ENCODE results near the gene IREB2.
"Not testable (repeated sequence)": the region's sequence is repeated elsewhere in the genome, so short reads cannot be mapped to it uniquely, and the experiment has no call there.

Gene IREB2

DNA sequence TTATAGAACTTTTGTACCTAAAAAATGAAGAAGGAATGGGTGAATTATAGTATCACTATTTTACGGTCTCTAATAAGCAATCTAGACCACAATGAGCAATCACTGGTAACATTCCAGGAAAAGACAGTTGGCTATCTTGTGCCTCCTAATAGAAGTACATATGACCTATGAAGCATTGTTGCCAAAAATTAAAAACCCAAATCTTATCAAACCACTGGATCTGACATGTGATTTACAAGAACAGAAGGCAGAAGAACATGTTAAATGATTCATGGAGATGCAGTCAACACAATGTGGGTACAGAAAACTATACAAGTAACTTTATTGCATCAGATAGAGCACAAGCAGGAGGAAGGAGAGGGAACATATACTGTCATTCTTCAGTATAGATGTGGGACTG, 54.9 kb downstream of the IREB2 start:
- no peak for DNase-seq

DNA sequence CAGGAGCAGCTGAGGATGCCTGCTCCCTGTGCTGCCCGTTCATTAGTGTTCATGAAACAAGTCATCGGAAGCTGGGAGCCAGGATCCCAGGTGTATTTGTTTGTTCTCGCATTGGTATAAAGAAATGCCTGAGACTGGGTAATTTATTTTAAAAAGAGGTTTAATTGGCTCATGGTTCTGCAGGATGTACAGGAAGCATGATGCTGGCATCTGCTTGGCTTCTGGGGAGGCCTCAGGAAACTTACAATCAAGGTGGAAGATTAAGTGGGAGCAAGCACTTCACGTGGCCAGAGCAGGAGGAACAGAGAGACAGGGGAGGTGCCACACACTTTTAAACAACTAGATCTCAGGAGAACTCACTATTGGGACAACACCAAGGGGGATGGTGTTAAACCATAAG, 63.8 kb downstream of the IREB2 start:
- no peak for DNase-seq

DNA sequence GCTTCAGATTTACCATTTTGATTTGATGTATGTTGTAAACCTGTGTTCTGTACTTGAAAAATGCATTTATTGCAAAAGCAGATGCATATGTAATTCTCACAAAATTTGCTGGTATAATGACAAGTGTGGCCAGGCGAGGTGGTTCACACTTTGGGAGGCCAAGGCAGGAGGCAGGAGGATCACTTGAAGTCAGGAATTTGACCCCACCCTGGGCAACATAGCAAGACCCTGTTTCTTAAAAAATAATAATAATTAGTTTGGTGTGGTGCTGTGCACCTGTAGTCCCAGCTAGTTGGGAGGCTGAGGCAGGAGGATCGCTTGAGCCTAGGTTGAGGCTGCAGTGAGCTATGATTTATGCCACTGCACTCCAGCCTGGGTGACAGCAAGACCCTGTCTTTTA, 64.6 kb downstream of the IREB2 start:
- no peak for DNase-seq

DNA sequence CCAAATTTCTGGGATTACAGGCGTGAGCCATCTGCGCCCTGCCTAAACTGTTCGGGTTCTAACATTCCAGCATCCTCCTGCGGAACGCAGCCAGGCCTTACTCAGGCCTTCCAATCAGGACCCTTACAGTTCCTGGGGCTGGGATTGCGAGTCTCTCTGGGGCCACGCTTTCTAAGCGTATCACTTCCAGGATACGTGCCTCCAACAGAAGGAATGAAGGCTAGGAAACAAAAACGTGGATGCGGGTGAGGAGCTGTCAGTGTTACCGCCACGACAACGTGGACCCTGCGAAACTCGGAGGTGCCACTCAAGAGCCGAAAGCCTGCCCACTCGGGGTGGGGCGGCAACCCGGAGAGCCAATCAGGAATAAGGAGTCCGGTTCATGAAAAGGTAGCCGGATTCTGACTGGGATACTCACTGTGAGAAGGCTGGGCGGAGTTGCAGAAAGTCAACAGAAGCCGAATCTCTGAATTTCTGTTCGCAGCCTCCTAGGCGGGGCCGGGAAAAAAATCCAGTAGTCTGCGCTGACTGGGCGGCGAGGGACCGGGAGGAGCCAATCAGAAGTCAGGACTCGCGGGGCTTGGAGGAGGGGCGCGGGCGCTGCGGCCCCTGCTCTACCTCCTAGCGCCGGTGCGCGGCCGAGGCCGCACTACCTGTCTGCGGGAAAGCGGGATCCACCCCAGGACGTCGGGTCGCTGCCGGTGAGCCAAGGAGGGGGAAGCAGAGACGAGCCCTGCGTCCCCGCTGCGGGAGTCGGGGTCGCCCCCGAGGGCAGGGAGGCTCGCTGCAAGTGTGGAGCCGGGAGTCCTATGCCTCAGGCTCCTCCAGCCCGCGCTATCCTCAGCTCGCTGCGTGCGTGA, 69.2 kb downstream of the IREB2 start, which contains the start of gene HYKK:
HYKK (plus strand) TSS at position 607 of the 860 bp plus-strand sequence. CDS start 5,512 bp downstream, outside the sequence.
- DNase-seq, result peak; percentile 89

DNA sequence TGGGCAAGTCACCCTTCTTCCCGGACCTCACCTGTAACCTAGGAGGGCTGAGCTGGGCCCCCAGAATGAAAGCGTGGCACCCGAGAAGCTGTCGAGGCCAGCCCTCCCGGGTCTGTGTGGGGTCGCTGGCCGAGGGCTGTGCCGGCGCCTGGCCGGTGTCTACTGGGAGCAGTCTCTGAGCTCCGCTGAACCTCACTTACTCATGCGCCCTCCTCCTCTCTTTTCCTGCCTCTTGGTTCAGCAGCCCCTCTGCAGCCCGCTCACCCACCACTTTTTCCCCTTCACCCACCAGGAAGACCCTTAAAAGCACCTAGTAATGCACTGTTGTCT, 69.8 kb downstream of the IREB2 start:
- DNase-seq, result no peak

DNA sequence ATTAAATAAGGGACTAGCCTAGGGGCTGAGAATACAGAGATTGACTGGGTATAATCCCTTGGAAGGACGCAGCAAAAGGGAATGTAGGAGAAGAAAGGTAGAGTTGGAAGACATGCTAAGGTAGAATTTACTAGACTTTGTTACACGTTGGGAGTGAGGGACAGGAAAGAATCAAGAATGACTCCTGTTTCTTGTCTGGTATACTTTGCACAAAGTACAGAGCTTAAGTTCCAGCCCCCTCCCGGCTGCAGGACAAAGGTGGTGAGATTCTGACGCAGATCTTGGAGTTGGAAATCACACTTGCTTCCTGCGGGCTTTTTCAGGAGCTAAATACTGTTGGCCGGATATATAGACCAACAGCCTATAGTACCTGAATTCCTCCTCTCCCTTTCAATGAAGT, 70.3 kb downstream of the IREB2 start:
- no peak for DNase-seq

DNA sequence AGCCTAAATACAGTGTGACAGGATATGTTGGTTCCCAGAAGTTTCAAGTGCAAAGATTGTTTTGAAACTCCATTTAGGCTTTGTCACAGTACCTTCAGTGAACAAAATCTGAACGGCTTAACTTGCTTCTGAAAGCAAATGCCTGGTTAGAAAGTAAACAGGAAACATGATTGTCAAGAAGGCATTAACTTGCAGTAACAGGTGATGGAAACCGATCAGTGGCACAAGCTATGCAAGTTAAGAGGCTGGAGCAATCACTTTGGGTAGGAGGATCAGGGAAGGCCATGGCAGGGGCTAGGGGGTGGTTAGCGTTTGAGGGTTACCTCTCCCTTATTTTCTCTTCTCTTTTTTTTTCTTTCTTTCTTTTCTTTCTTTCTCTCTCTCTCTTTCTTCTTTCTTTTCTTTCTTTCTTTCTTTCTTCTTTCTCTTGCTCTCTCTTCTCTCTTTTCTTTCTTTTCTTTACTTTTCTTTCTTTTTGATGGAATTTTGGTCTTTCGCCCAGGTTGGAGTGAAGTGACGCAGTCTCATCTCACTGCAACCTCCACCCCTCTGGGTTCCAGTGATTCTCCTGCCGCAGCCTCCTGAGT, 71.8 kb downstream of the IREB2 start:
- DNase-seq, result no peak

- not testable (repeated sequence) for DNase-seq
Measured at GRCh38 chr15:78520035-78520434, 82.0 kb downstream of the IREB2 start.

- DNase-seq, result no peak
Measured at GRCh38 chr15:78524230-78524629, 86.2 kb downstream of the IREB2 start.

DNA sequence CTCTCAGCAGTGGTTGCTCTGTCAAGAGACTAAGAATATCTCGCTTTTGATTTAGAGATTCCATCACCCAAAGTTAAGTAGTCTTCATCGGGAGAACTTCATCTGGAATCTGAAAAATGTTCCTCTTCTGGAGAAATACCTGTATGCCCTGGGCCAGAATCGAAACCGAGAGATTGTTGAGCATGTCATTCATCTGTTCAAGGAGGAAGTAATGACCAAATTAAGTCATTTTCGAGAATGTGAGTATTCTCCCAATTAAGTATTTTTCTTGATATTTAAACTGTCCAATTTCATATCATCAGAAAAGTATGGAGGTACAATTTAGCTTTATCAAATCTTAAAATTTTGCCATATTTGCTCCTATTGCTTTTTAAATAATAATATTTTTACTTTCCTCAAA, 89.3 kb downstream of the IREB2 start:
- no peak for DNase-seq

- no peak for DNase-seq
Measured at GRCh38 chr15:78533331-78533730, 95.3 kb downstream of the IREB2 start.

DNA sequence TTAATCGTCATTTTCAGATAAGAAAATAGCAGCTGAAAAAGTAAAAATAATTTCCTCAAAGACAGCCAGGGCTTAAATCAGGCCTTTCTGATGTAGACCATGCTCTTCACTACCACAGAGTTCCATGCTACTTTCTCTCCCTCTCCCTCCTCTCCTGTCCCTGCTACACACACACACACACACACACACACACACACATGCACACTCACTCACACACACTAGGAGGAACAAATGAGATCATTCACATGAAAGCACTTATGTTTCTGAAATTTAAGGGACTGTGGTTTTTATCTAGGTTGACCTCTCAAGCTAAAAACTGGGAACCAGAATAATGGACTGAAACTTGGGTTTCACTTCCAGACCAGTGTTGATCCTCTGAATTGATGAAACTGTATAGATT, 98.1 kb downstream of the IREB2 start:
- no peak for DNase-seq

- no peak for DNase-seq
Measured at GRCh38 chr15:78537266-78537905, 99.4 kb downstream of the IREB2 start.

DNA sequence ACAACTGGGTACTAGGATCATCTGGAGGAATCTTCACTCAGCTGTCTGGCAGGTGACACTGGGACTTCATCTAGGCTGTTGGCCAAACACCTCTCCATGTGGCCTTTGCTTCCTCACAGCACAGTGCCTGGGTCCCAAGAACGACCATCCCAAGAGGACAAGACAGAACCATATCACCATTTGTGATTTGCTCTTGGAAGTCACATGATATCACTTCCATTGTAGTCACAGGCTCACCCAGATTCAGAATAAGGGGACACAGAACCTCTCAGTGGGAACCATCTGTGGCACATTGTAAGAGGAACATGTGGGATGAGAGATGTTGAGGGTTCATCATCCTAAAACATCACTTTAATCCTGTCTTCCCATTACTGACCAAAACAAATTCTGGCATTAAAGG, 100.3 kb downstream of the IREB2 start:
- DNase-seq, result no peak

GRCh38 chr15:78539464-78540140, 101.6 kb downstream of the IREB2 start:
- DNase-seq, result not testable (repeated sequence)

- DNase-seq, result peak; percentile 98
Measured at GRCh38 chr15:78540141-78540870, 102.3 kb downstream of the IREB2 start, which contains the start of gene PSMA4. Gene PSMA4, plus strand, starts transcription at chr15:78540444. Its CDS starts 1,484 bp downstream, at chr15:78541928.

- DNase-seq, result peak; percentile 63
Measured at GRCh38 chr15:78540871-78541743, 103.1 kb downstream of the IREB2 start.

GRCh38 chr15:78541744-78542034, 103.7 kb downstream of the IREB2 start:
- DNase-seq, result no peak

DNA sequence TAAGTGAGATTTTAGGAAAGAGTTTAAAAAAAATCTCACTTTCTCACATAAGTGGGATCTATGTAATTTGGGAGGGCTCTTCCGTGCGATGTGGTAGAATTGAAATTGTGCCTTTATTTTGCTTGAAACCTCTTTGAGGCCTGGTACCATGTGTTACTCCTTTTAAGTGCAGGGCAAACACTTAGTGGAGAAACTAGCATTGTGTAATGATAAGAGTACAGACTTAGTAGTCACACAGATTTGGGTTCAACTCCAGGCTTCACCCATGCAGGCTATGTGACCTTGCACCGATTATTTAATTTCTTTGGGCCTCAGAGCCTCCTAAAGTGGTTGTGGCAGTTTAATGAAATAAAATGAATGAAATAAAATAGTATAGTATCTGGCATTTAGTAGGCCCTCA, 104.6 kb downstream of the IREB2 start:
- no peak for DNase-seq

GRCh38 chr15:78550194-78550593, 112.2 kb downstream of the IREB2 start:
- no peak for DNase-seq

- DNase-seq, result no peak
Measured at GRCh38 chr15:78550815-78551214, 112.8 kb downstream of the IREB2 start.
